Adipocyte (in vitro differentiated cells): ENCODE data around the gene NUP93.
"Not testable (repeated sequence)": the region's sequence is repeated elsewhere in the genome, so short reads cannot be mapped to it uniquely, and the experiment has no call there.

Source experiments
- DNase-seq: peaks from one replicate; pipeline ENCODE4 v3.0.0-alpha.2; 2015; ENCODE audit warnings: low read depth
- H3K27me3 ChIP-seq: replicated peaks from 2 replicates; pipeline ENCODE4 v1.7.0; 2013; ENCODE audit warnings: mild to moderate bottlenecking, low read length, moderate library complexity; ENCODE audit not compliant: control insufficient read depth, insufficient read depth
- H3K36me3 ChIP-seq: 2 replicates; pipeline ENCODE4 v1.7.0; 2013; ENCODE audit warnings: low read length, mild to moderate bottlenecking, moderate library complexity; ENCODE audit not compliant: control insufficient read depth, insufficient read depth, severe bottlenecking
- H3K4me1 ChIP-seq: 2 replicates; pipeline ENCODE4 v1.7.0; 2013; ENCODE audit warnings: mild to moderate bottlenecking, low read length, moderate library complexity; ENCODE audit not compliant: control insufficient read depth, insufficient read depth
- H3K4me3 ChIP-seq: 2 replicates; pipeline ENCODE4 v1.7.0; 2013; ENCODE audit warnings: mild to moderate bottlenecking, low read length, moderate library complexity
- H3K9ac ChIP-seq: 2 replicates; pipeline ENCODE4 v1.7.0; 2013; ENCODE audit warnings: mild to moderate bottlenecking, low read length, moderate library complexity
- H3K9me3 ChIP-seq: 2 replicates; pipeline ENCODE4 v1.7.0; 2013; ENCODE audit warnings: mild to moderate bottlenecking, low read length, moderate library complexity; ENCODE audit not compliant: control insufficient read depth

NUP93 gene

GRCh38 chr16:56710181-56710737 lies 19.7 kb upstream of the NUP93 start:
- peaks cover 14% of the 10 kb centered on the region for H3K27me3 ChIP-seq
- no peaks in the 10 kb centered on the region for H3K4me1 ChIP-seq
- H3K9ac ChIP-seq, result no peak overlapping the region
- H3K9me3 ChIP-seq, result no peaks in the 10 kb centered on the region
- DNase-seq, result no peak
- H3K36me3 ChIP-seq, result no peaks in the 10 kb centered on the region
- no peak overlapping the region for H3K4me3 ChIP-seq

- Histone ChIP-seq H3K9ac (no peak overlapping the region), H3K27me3 (peaks cover 14% of the 10 kb centered on the region), H3K9me3 (no peaks in the 10 kb centered on the region), H3K4me1 (no peaks in the 10 kb centered on the region), H3K4me3 (no peak overlapping the region), H3K36me3 (no peaks in the 10 kb centered on the region)
- no peak for DNase-seq
Measured at GRCh38 chr16:56711862-56712261, 18.1 kb upstream of the NUP93 start.

- Histone ChIP-seq H3K4me3 (no peak overlapping the region), H3K4me1 (no peaks in the 10 kb centered on the region), H3K36me3 (no peaks in the 10 kb centered on the region), H3K27me3 (peaks cover 8% of the 10 kb centered on the region), H3K9ac (no peak overlapping the region), H3K9me3 (no peaks in the 10 kb centered on the region)
- no peak for DNase-seq
Measured at GRCh38 chr16:56713794-56714193, 16.1 kb upstream of the NUP93 start.

GRCh38 chr16:56715126-56715525 lies 14.8 kb upstream of the NUP93 start:
- H3K9ac ChIP-seq, result no peak overlapping the region
- H3K36me3 ChIP-seq, result no peaks in the 10 kb centered on the region
- no peak for DNase-seq
- H3K9me3 ChIP-seq, result no peaks in the 10 kb centered on the region
- H3K4me1 ChIP-seq, result no peaks in the 10 kb centered on the region
- no peaks in the 10 kb centered on the region for H3K27me3 ChIP-seq
- no peak overlapping the region for H3K4me3 ChIP-seq

- Histone ChIP-seq H3K4me1 (no peaks in the 10 kb centered on the region), H3K4me3 (no peak overlapping the region), H3K36me3 (no peaks in the 10 kb centered on the region), H3K9ac (no peak overlapping the region), H3K9me3 (no peaks in the 10 kb centered on the region), H3K27me3 (no peaks in the 10 kb centered on the region)
- DNase-seq, result peak; percentile 22
Measured at GRCh38 chr16:56716761-56717160, 13.2 kb upstream of the NUP93 start.

GRCh38 chr16:56717532-56717931 lies 12.4 kb upstream of the NUP93 start:
- H3K4me1 ChIP-seq, H3K4me3 ChIP-seq, DNase-seq, H3K9me3 ChIP-seq, H3K27me3 ChIP-seq, H3K9ac ChIP-seq, H3K36me3 ChIP-seq: not testable (repeated sequence)

GRCh38 chr16:56722200-56722842 lies 7.6 kb upstream of the NUP93 start:
- no peaks in the 10 kb centered on the region for H3K27me3 ChIP-seq
- H3K4me1 ChIP-seq, result no peaks in the 10 kb centered on the region
- no peak overlapping the region for H3K4me3 ChIP-seq
- no peak overlapping the region for H3K9ac ChIP-seq
- no peaks in the 10 kb centered on the region for H3K9me3 ChIP-seq
- no peak for DNase-seq
- no peaks in the 10 kb centered on the region for H3K36me3 ChIP-seq

- H3K4me1 ChIP-seq, result peaks cover 7% of the 10 kb centered on the region
- no peaks in the 10 kb centered on the region for H3K36me3 ChIP-seq
- no peak overlapping the region for H3K4me3 ChIP-seq
- DNase-seq, result no peak
- H3K9ac ChIP-seq, result no peak overlapping the region
- H3K27me3 ChIP-seq, result no peaks in the 10 kb centered on the region
- no peaks in the 10 kb centered on the region for H3K9me3 ChIP-seq
Measured at GRCh38 chr16:56724191-56724590, 5.7 kb upstream of the NUP93 start.

- Histone ChIP-seq H3K4me1 (peaks cover 18% of the 10 kb centered on the region), H3K36me3 (no peaks in the 10 kb centered on the region), H3K4me3 (no peak overlapping the region), H3K27me3 (no peaks in the 10 kb centered on the region), H3K9ac (no peak overlapping the region), H3K9me3 (no peaks in the 10 kb centered on the region)
- no peak for DNase-seq
Measured at GRCh38 chr16:56726283-56726682, 3.6 kb upstream of the NUP93 start.

GRCh38 chr16:56726926-56727325 lies 3.0 kb upstream of the NUP93 start:
- Histone ChIP-seq H3K9ac (no peak overlapping the region), H3K36me3 (no peaks in the 10 kb centered on the region), H3K4me1 (peaks cover 18% of the 10 kb centered on the region), H3K9me3 (no peaks in the 10 kb centered on the region), H3K4me3 (no peak overlapping the region), H3K27me3 (no peaks in the 10 kb centered on the region)
- no peak for DNase-seq

- DNase-seq, result no peak
- no peaks in the 10 kb centered on the region for H3K27me3 ChIP-seq
- H3K4me3 ChIP-seq, result no peak overlapping the region
- peaks cover 18% of the 10 kb centered on the region for H3K4me1 ChIP-seq
- no peak overlapping the region for H3K9ac ChIP-seq
- no peaks in the 10 kb centered on the region for H3K36me3 ChIP-seq
- H3K9me3 ChIP-seq, result no peaks in the 10 kb centered on the region
Measured at GRCh38 chr16:56728027-56728426, 1.9 kb upstream of the NUP93 start.
